HCT116 (cell line): ENCODE measurements around the gene BRI3BP. TPM values are rescaled to one million over a fixed set of nuclear protein-coding genes. Genes with fewer than 3 reads are reported as not detected.

Experiments
- ATAC-seq: fragments of 200-7000 bp; cut with Tn5 transposase; 2 replicates; pipeline ENCODE4 v1.9.1; 2020; ENCODE audit warnings: mild to moderate bottlenecking, moderate library complexity
- BruUV-seq: library from RNA; stranded (reverse); fragments of 400-500 nt; replicated peaks from 2 replicates; lab custom pipeline; 2021; lab: Mats Ljungman, UMichigan
- CTCF ChIA-PET: fragments of 300-600 bp; sonication (Branson Sonifier 250); formaldehyde crosslinking; loops from one replicate; lab custom pipeline; 2021; ENCODE audit warnings: antibody characterized with exemption; lab: Charles Lee
- POLR2A ChIA-PET: fragments of 300-600, 350-600 bp; sonication (Branson Sonifier 250); formaldehyde crosslinking; loops from one replicate; lab custom pipeline; 2021; ENCODE audit warnings: antibody characterized with exemption; lab: Charles Lee
- RAD21 ChIA-PET, 2 experiments: fragments of 300-600 bp; sonication (Branson Sonifier 250); formaldehyde crosslinking; loops; one replicate each; lab custom pipeline; 2023; ENCODE audit warnings: low total read pairs in 2 of 2; ENCODE audit not compliant: uncharacterized antibody in 2 of 2, unreplicated experiment in 2 of 2, low non-redundant PET in 1 of 2; lab: Charles Lee
- DNase-seq: peaks from one replicate; pipeline ENCODE4 v3.0.0-alpha.2; 2010; ENCODE audit warnings: low read depth, low spot score
- H2AFZ ChIP-seq: fragments of 200-600 bp; shearing (Covaris generic), sonication (generic); 2 replicates; pipeline ENCODE4 v1.6.1; 2017; ENCODE audit warnings: low read depth, mixed run types, mixed read lengths, antibody characterized with exemption, low read length; ENCODE audit not compliant: poor library complexity, severe bottlenecking
- H3K27ac ChIP-seq: 2 replicates; pipeline ENCODE4 v1.5.1; 2012; ENCODE audit warnings: low read depth, low read length
- H3K27me3 ChIP-seq: fragments of 200-600 bp; sonication (generic); 2 replicates; pipeline ENCODE4 v1.6.1; 2016; ENCODE audit warnings: mixed run types, low read length, mixed read lengths; ENCODE audit not compliant: insufficient read depth
- H3K36me3 ChIP-seq, 2 experiments: fragments of 200-500 bp in 1 of 2; fragments of 200-600 bp in 1 of 2; sonication (Bioruptor generic) in 1 of 2; sonication (generic) in 1 of 2; 2 replicates each; pipeline versions ENCODE4 v1.5.1 to v1.6.1; 2014 to 2016; ENCODE audit warnings: low read length in 2 of 2, inconsistent platforms in 1 of 2, mixed read lengths in 1 of 2, mixed run types in 1 of 2; ENCODE audit not compliant: insufficient read depth in 2 of 2, control insufficient read depth in 1 of 2
- H3K4me1 ChIP-seq, 2 experiments: fragments of 200-600 bp in 1 of 2; sonication (generic) in 1 of 2; 2 replicates each; pipeline versions ENCODE4 v1.5.1 to v1.6.1; 2012 to 2017; ENCODE audit warnings: low read length in 2 of 2, inconsistent platforms in 1 of 2, mild to moderate bottlenecking in 1 of 2, mixed read lengths in 1 of 2, mixed run types in 1 of 2, moderate library complexity in 1 of 2; ENCODE audit not compliant: insufficient read depth in 2 of 2, control insufficient read depth in 1 of 2
- H3K4me2 ChIP-seq: fragments of 200-600 bp; sonication (generic); 2 replicates; pipeline ENCODE4 v1.6.1; 2017; ENCODE audit warnings: mixed run types, low read length, mixed read lengths
- H3K4me3 ChIP-seq, 2 experiments: fragments of 200-600 bp in 1 of 2; sonication (generic) in 1 of 2; replicated peaks in 1 of 2; 2 replicates each; pipeline ENCODE4 v1.5.1; 2011 to 2016; ENCODE audit warnings: low read length in 2 of 2, control low read depth in 1 of 2, low read depth in 1 of 2, mild to moderate bottlenecking in 1 of 2, mixed read lengths in 1 of 2, mixed run types in 1 of 2
- H3K79me2 ChIP-seq: fragments of 200-600 bp; sonication (generic); 2 replicates; pipeline ENCODE4 v1.6.1; 2017; ENCODE audit warnings: mild to moderate bottlenecking, mixed run types, low read length, moderate library complexity, mixed read lengths; ENCODE audit not compliant: insufficient read depth
- H3K9ac ChIP-seq: fragments of 200-600 bp; sonication (generic); 2 replicates; pipeline ENCODE4 v1.6.1; 2016; ENCODE audit warnings: low read length, mixed read lengths
- H3K9me2 ChIP-seq: fragments of 200-600 bp; sonication (generic), shearing (Covaris generic); 2 replicates; pipeline ENCODE4 v1.6.1; 2017; ENCODE audit warnings: mixed run types, mild to moderate bottlenecking, moderate library complexity; ENCODE audit not compliant: insufficient read depth
- H3K9me3 ChIP-seq, 2 experiments: fragments of 200-500 bp in 1 of 2; fragments of 200-600 bp in 1 of 2; sonication (Bioruptor generic) in 1 of 2; sonication (generic) in 1 of 2; 2 replicates each; pipeline ENCODE4 v1.6.1; 2014 to 2017; ENCODE audit warnings: low read length in 2 of 2, mixed read lengths in 2 of 2, inconsistent platforms in 1 of 2, low read depth in 1 of 2, mild to moderate bottlenecking in 1 of 2, mixed run types in 1 of 2, moderate library complexity in 1 of 2; ENCODE audit not compliant: control insufficient read depth in 1 of 2, insufficient read depth in 1 of 2
- H4K20me1 ChIP-seq: fragments of 200-600 bp; sonication (generic), shearing (Covaris generic); 2 replicates; pipeline ENCODE4 v1.6.1; 2017; ENCODE audit warnings: mixed run types, mild to moderate bottlenecking, moderate library complexity; ENCODE audit not compliant: insufficient read depth
- EZH2 ChIP-seq: fragments of 200-600 bp; sonication (generic); IDR thresholded peaks from 2 replicates; pipeline ENCODE4 v1.6.1; 2017; ENCODE audit warnings: antibody characterized with exemption, mixed run types
- FOSL1 ChIP-seq: IDR thresholded peaks from 2 replicates; pipeline ENCODE4 v1.6.1; 2012; ENCODE audit warnings: low read depth
- SIN3A ChIP-seq: IDR thresholded peaks from 2 replicates; pipeline ENCODE4 v1.6.1; 2012; ENCODE audit warnings: low read depth
- SP1 ChIP-seq: IDR thresholded peaks from 2 replicates; pipeline ENCODE4 v1.6.1; 2012; ENCODE audit warnings: low read depth
- YY1 ChIP-seq: IDR thresholded peaks from 2 replicates; pipeline ENCODE4 v1.6.1; 2011; ENCODE audit warnings: low read length, low read depth, moderate library complexity, mild to moderate bottlenecking; ENCODE audit not compliant: insufficient replicate concordance; ENCODE audit errors: extremely low read depth
- ZFX ChIP-seq: fragments of 450-650 bp; IDR thresholded peaks from 2 replicates; pipeline ENCODE4 v1.6.1; 2017
- intact Hi-C: fragments of 100-400 bp; cut with micrococcal nuclease; formaldehyde crosslinking; loops from 2 replicates; pipeline ENCODE4 v1.10.0; 2022
- total RNA-seq: library from RNA; stranded (reverse); gene quantifications from one replicate; pipeline ENCODE4 v1.2.1, GENCODE V29; 2021; ENCODE audit not compliant: unreplicated experiment
- TF ChIP-seq, protein P1 (sequence below): IDR thresholded peaks from 2 replicates; pipeline ENCODE4 v1.6.1; 2011; ENCODE audit warnings: mild to moderate bottlenecking, low read length, moderate library complexity; ENCODE audit not compliant: insufficient replicate concordance; ENCODE audit errors: extremely low read depth
- TF ChIP-seq, protein P2 (sequence below): IDR thresholded peaks from 2 replicates; pipeline ENCODE4 v1.6.1; 2012
- TF ChIP-seq, protein P3 (sequence below): IDR thresholded peaks from 2 replicates; pipeline ENCODE4 v1.6.1; 2012; ENCODE audit warnings: low read depth

The BRI3BP gene
- total RNA-seq, 1 experiment from 2014 or later: 40.1 TPM

DNA sequence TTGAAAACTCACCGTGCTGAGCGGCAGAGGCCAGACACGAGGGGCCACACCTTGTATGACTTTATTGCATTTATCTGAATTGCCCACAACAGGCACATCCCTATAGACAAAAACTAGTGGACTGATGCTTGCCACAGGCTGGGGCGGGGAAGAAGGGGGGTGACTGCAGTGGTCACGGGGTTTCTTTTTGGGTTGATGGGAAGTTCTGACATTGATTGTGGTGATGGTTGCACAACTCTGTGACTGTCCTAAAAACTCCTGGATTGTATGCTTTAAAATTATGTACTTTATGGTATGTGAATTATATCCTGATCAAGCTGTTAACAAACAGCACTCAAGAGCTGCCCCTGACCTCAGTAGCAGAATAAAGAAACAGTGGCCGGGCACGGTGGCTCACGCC, 30.2 kb upstream of the BRI3BP start:
- ATAC-seq: no peak
- Histone ChIP-seq H3K4me2 (no peak overlapping the region), H3K9me2 (no peaks in the 10 kb centered on the region), H3K79me2 (no peaks in the 10 kb centered on the region), H2AFZ (no peak overlapping the region), H3K4me3 (no peak overlapping the region), H3K36me3 (peaks cover 25 to 36% of the 10 kb centered on the region in 2 experiments), H3K9me3 (no peaks in the 10 kb centered on the region), H3K27me3 (no peaks in the 10 kb centered on the region), H4K20me1 (no peaks in the 10 kb centered on the region), H3K9ac (no peak overlapping the region), H3K4me1 (no peaks in the 10 kb centered on the region), H3K27ac (no peak overlapping the region)
- DNase-seq: no peak
- POLR2A ChIA-PET: no interaction called here
- RAD21 ChIA-PET: no interaction called here
- intact Hi-C loops: no loop called here
- TF ChIP-seq SP1: no peak
- TF ChIP-seq, protein P1, sequence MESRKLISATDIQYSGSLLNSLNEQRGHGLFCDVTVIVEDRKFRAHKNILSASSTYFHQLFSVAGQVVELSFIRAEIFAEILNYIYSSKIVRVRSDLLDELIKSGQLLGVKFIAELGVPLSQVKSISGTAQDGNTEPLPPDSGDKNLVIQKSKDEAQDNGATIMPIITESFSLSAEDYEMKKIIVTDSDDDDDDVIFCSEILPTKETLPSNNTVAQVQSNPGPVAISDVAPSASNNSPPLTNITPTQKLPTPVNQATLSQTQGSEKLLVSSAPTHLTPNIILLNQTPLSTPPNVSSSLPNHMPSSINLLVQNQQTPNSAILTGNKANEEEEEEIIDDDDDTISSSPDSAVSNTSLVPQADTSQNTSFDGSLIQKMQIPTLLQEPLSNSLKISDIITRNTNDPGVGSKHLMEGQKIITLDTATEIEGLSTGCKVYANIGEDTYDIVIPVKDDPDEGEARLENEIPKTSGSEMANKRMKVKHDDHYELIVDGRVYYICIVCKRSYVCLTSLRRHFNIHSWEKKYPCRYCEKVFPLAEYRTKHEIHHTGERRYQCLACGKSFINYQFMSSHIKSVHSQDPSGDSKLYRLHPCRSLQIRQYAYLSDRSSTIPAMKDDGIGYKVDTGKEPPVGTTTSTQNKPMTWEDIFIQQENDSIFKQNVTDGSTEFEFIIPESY: no peak
- no peak for TF ChIP-seq YY1
- TF ChIP-seq SIN3A: no peak
- TF ChIP-seq, protein P2, sequence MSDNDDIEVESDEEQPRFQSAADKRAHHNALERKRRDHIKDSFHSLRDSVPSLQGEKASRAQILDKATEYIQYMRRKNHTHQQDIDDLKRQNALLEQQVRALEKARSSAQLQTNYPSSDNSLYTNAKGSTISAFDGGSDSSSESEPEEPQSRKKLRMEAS: no peak
- no peak for TF ChIP-seq ZFX
- CTCF ChIA-PET: no interaction called here
- no TSS peak for BruUV-seq

DNA sequence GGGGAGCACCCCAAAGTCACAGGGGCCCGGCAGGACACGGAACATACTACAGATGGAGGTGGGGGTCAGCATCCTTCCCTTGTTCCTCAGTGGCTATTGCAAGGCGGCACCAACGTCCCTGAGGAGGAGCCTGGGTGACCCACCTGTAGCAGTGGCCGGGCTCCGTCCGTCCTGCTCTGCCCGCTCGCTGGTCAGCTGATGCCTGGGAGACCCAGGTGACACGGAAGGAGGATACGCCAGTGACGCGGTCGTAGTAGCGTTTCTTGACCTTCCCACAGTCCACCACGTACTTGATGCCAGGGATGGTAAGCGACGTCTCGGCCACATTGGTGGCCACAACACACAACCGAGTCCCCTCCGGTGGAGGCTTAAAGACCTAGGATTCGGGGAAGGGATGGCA, 29.2 kb upstream of the BRI3BP start:
- H4K20me1 ChIP-seq: no peaks in the 10 kb centered on the region
- no peak overlapping the region for H3K4me3 ChIP-seq
- ChIA-PET CTCF (no interaction called here), RAD21 (no interaction called here), POLR2A (no interaction called here)
- DNase-seq: no peak
- no peaks in the 10 kb centered on the region for H3K4me1 ChIP-seq
- H3K4me2 ChIP-seq: no peak overlapping the region
- ATAC-seq: no peak
- no peak overlapping the region for H2AFZ ChIP-seq
- H3K27me3 ChIP-seq: no peaks in the 10 kb centered on the region
- peaks cover 26 to 40% of the 10 kb centered on the region in 2 experiments for H3K36me3 ChIP-seq
- H3K9me2 ChIP-seq: no peaks in the 10 kb centered on the region
- intact Hi-C loops: no loop called here
- H3K9me3 ChIP-seq: no peaks in the 10 kb centered on the region
- H3K27ac ChIP-seq: no peak overlapping the region
- H3K9ac ChIP-seq: no peak overlapping the region
- no peak for TF ChIP-seq EZH2
- TF ChIP-seq SIN3A: no peak
- TF ChIP-seq FOSL1: no peak
- no peak for TF ChIP-seq YY1
- no peak for TF ChIP-seq ZFX
- TF ChIP-seq, protein P3, sequence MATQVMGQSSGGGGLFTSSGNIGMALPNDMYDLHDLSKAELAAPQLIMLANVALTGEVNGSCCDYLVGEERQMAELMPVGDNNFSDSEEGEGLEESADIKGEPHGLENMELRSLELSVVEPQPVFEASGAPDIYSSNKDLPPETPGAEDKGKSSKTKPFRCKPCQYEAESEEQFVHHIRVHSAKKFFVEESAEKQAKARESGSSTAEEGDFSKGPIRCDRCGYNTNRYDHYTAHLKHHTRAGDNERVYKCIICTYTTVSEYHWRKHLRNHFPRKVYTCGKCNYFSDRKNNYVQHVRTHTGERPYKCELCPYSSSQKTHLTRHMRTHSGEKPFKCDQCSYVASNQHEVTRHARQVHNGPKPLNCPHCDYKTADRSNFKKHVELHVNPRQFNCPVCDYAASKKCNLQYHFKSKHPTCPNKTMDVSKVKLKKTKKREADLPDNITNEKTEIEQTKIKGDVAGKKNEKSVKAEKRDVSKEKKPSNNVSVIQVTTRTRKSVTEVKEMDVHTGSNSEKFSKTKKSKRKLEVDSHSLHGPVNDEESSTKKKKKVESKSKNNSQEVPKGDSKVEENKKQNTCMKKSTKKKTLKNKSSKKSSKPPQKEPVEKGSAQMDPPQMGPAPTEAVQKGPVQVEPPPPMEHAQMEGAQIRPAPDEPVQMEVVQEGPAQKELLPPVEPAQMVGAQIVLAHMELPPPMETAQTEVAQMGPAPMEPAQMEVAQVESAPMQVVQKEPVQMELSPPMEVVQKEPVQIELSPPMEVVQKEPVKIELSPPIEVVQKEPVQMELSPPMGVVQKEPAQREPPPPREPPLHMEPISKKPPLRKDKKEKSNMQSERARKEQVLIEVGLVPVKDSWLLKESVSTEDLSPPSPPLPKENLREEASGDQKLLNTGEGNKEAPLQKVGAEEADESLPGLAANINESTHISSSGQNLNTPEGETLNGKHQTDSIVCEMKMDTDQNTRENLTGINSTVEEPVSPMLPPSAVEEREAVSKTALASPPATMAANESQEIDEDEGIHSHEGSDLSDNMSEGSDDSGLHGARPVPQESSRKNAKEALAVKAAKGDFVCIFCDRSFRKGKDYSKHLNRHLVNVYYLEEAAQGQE: no peak
- BruUV-seq: no TSS peak
- H3K79me2 ChIP-seq: no peaks in the 10 kb centered on the region
